ENCODE results near the gene VPS13D. TPM values are rescaled to one million over a fixed set of nuclear protein-coding genes. Genes with fewer than 3 reads are reported as not detected.
A peak's percentile ranks its signal among the peaks of the same experiment; 100 is the strongest.

The VPS13D gene
- total and polyA plus RNA-seq, 10 donors = 10.1 to 108 (median 86.3) TPM

DNA sequence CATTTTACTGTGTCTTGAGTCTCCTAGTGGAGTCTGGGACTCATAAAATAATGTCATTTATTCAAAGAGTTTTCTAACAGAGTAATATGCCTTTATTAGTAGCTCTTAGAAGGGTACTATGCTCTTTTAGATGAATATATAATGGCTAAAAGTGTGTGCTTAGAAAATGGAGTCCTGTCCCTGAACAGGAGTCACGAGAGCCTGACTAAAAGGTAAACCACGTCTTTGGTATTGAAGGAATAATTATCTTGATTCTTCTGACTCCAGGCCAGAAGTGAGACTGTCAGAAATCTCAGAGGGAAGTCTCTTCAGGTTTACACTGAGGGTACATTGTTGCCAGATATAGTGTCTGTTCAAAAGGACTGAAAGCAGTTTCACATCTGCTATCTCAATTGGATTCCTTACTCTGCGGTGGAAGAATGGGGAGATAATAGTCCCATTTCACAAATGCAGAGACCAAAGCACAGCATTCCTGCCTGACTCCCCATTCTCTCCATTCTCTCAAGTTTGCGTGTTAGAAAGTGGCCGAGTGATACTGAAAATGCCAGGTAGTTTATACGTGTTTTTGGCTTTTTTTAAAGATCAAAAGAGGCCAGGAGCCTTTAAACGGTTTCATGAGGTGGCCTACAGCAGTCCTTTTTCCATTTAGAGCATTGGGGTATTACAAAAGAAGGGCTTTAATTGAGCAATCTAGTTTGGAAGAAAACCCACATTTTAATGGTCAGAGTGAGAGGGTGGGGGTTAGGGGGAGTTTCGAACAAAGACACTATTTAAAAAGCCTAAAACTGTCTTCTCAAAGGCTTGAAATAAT is 176.6 kb downstream of the VPS13D start:
- Histone ChIP-seq H3K9me3 (peaks cover 0 to 15% (median 14%) of the 10 kb centered on the region in 8 donors), H3K4me1 (peaks cover 3 to 43% (median 32%) of the 10 kb centered on the region in 6 donors), H3K27ac (peak overlapping the region in 3 of 8 donors; percentile 4 to 35 (median 21)), H3K4me3 (no peak overlapping the region), H3K36me3 (peaks cover 2 to 84% (median 47%) of the 10 kb centered on the region in 6 donors), H3K27me3 (replicated peaks in 1 of 7) (no peaks in the 10 kb centered on the region)
- TF ChIP-seq POLR2A (IDR thresholded peaks at IDR 0.05) = no peak
- TF ChIP-seq CTCF (IDR thresholded peaks at IDR 0.05 in 8 of 11, conservative IDR thresholded peaks at IDR 0.05 in 3 of 11) = no peak
- no peak for TF ChIP-seq POLR2AphosphoS5 (IDR thresholded peaks at IDR 0.05)
- no peak for DNase-seq
- intact Hi-C loops (cut with DNase I; ENCODE audit: low total_unique reads) = loop anchor here (10.0 kb wide), 1 partner anchor 208 kb away; the partner anchor contains the start of gene DHRS3
- WGBS, 5 donors = 74 to 80% (median 78%) methylated on average over 8 of the region's 8 CpGs

DNA sequence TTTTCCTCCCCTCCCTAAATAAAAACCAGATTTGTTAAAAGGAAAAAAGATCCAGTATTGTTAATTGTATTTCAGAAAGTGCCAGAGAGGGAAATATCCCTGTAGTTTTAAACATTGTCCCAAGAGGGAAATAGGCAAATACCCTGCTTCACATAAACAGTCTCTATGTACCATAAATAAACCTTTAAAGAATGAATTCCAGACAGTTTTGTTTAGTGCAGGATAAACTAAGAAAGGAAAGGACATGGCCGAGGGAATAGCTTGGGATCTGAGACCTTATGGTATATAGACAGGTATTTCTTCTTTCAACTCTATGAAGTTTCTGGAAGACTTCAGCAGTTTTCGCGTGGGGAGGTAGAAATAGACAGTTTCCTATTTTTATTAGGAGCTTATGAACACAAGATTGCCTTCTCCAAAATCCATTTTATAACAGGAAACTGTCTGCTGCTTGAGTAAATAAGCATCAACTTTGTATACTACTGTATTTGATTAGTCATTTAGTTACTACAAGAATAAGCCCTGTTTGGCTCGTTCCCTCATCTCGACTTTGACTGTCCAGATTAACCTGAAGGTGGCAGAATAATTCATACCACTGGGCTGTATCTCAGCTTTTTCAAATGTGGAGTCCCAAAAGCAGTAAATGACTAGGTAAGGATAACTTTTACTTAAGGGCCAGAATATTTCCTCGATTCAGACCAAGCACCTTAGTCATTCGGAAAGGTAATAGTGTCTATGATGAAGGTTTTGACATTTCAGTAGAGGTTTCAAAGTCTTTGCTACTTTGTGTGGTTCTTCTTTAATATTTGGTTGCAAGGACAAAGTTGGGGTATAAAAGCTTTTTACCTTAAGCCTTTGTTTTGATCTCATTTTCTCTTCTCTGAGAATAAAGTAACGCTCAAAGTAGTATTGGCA is 177.5 kb downstream of the VPS13D start:
- no peak overlapping the region for H3K4me3 ChIP-seq
- intact Hi-C loops (cut with DNase I; ENCODE audit: low total_unique reads) = loop anchor here (10.0 kb wide), 1 partner anchor 207 kb away; the partner anchor contains the start of gene DHRS3
- 73 to 78% (median 76%) methylated on average over 8 of the region's 8 CpGs for WGBS, 5 donors
- DNase-seq = no peak
- peak in 5 of 11 experiments; percentile 5 to 50 (median 24) for TF ChIP-seq CTCF (IDR thresholded peaks at IDR 0.05 in 8 of 11, conservative IDR thresholded peaks at IDR 0.05 in 3 of 11)
- no peak for TF ChIP-seq POLR2AphosphoS5 (IDR thresholded peaks at IDR 0.05)
- no peak for TF ChIP-seq POLR2A (IDR thresholded peaks at IDR 0.05)
- H3K36me3 ChIP-seq = peaks cover 2 to 84% (median 45%) of the 10 kb centered on the region in 6 donors
- peaks cover 3 to 43% (median 32%) of the 10 kb centered on the region in 6 donors for H3K4me1 ChIP-seq
- H3K27me3 ChIP-seq (replicated peaks in 1 of 7) = no peaks in the 10 kb centered on the region
- no peak overlapping the region for H3K27ac ChIP-seq
- H3K9me3 ChIP-seq = peaks cover 0 to 15% (median 14%) of the 10 kb centered on the region in 8 donors

- TF ChIP-seq POLR2AphosphoS5 (IDR thresholded peaks at IDR 0.05) (no peak), CTCF (IDR thresholded peaks at IDR 0.05 in 8 of 11, conservative IDR thresholded peaks at IDR 0.05 in 3 of 11) (no peak), POLR2A (IDR thresholded peaks at IDR 0.05) (no peak)
- Histone ChIP-seq H3K27ac (no peak overlapping the region), H3K27me3 (replicated peaks in 1 of 7) (no peaks in the 10 kb centered on the region), H3K4me1 (peaks cover 3 to 43% (median 32%) of the 10 kb centered on the region in 6 donors), H3K4me3 (no peak overlapping the region), H3K36me3 (peaks cover 2 to 83% (median 40%) of the 10 kb centered on the region in 6 donors), H3K9me3 (peaks cover 0 to 15% (median 14%) of the 10 kb centered on the region in 8 donors)
- WGBS, 5 donors = 89 to 98% (median 96%) methylated on average over 5 of the region's 5 CpGs
- no peak for DNase-seq
- intact Hi-C loops (cut with DNase I; ENCODE audit: low total_unique reads) = loop anchor here (10.0 kb wide), 1 partner anchor 207 kb away; the partner anchor contains the start of gene DHRS3
Measured at GRCh38 chr1:12407962-12408454, 178.2 kb downstream of the VPS13D start.
